NCI-H524 (cell line): ENCODE data around the gene CIB4.
"Not testable (repeated sequence)": the region's sequence is repeated elsewhere in the genome, so short reads cannot be mapped to it uniquely, and the experiment has no call there.

Experiments used
- DNase-seq, 2 experiments: peaks; one replicate each; lab custom pipeline; 2025; lab: John Stamatoyannopoulos, UW

Gene CIB4

GRCh38 chr2:26568076-26568890, 72.9 kb downstream of the CIB4 start:
- DNase-seq: no peak

GRCh38 chr2:26567534-26567933, 73.6 kb downstream of the CIB4 start:
- DNase-seq: no peak

- not testable (repeated sequence) for DNase-seq
Measured at GRCh38 chr2:26566731-26567130, 74.4 kb downstream of the CIB4 start.

GRCh38 chr2:26566081-26566375, 75.1 kb downstream of the CIB4 start:
- DNase-seq: no peak

GRCh38 chr2:26564121-26564644, 77.0 kb downstream of the CIB4 start:
- no peak for DNase-seq

- DNase-seq: no peak
Measured at GRCh38 chr2:26563686-26564085, 77.5 kb downstream of the CIB4 start.

GRCh38 chr2:26562811-26563645, 78.1 kb downstream of the CIB4 start:
- DNase-seq: peak; percentile 32 to 48

GRCh38 chr2:26561918-26562810, 79.0 kb downstream of the CIB4 start:
- DNase-seq: peak; percentile 31 to 84

GRCh38 chr2:26561376-26561775, 79.8 kb downstream of the CIB4 start:
- no peak for DNase-seq

- DNase-seq: no peak
Measured at GRCh38 chr2:26560892-26561291, 80.3 kb downstream of the CIB4 start.

GRCh38 chr2:26559556-26559955, 81.6 kb downstream of the CIB4 start:
- DNase-seq: no peak

- no peak for DNase-seq
Measured at GRCh38 chr2:26559044-26559405, 82.1 kb downstream of the CIB4 start.

- DNase-seq: no peak
Measured at GRCh38 chr2:26558271-26559043, 82.7 kb downstream of the CIB4 start.

- DNase-seq: no peak
Measured at GRCh38 chr2:26557244-26557925, 83.8 kb downstream of the CIB4 start.

- DNase-seq: no peak
Measured at GRCh38 chr2:26556309-26557243, 84.6 kb downstream of the CIB4 start.

- peak in 1 of 2 experiments; percentile 18 for DNase-seq
Measured at GRCh38 chr2:26555246-26556133, 85.7 kb downstream of the CIB4 start.

GRCh38 chr2:26552641-26553374, 88.4 kb downstream of the CIB4 start:
- no peak for DNase-seq
